ENCODE results near the gene SLC8A1.

The SLC8A1 gene

DNA sequence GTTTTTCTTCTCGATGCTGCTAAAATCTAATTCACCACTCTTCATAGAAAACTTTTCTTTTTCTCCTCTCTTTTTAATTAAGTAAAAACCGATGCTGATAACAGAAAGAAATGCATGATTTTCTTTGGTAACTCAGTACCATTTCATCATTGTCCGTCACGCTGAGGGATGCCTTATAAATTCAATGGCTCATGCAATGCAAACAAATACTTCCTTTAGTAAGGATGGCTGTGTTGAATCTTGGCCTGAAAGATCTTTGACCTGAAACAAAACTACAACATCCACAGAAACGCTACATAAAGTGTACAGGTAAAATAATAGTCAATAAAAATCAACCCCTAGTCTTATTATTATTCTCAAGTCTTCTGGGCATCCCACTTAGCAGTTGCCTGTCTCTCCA lies 261.4 kb downstream of the SLC8A1 start:
- H3K27me3 ChIP-seq (replicated peaks; ENCODE audit: control insufficient read depth, insufficient read depth, low read length) = no peaks in the 10 kb centered on the region
- no peak for DNase-seq (ENCODE audit: extremely low read depth, insufficient read length)
- H3K4me3 ChIP-seq (replicated peaks; ENCODE audit: low read depth, low read length) = no peak overlapping the region
- TF ChIP-seq, protein P1, sequence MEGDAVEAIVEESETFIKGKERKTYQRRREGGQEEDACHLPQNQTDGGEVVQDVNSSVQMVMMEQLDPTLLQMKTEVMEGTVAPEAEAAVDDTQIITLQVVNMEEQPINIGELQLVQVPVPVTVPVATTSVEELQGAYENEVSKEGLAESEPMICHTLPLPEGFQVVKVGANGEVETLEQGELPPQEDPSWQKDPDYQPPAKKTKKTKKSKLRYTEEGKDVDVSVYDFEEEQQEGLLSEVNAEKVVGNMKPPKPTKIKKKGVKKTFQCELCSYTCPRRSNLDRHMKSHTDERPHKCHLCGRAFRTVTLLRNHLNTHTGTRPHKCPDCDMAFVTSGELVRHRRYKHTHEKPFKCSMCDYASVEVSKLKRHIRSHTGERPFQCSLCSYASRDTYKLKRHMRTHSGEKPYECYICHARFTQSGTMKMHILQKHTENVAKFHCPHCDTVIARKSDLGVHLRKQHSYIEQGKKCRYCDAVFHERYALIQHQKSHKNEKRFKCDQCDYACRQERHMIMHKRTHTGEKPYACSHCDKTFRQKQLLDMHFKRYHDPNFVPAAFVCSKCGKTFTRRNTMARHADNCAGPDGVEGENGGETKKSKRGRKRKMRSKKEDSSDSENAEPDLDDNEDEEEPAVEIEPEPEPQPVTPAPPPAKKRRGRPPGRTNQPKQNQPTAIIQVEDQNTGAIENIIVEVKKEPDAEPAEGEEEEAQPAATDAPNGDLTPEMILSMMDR (IDR thresholded peaks at IDR 0.05; ENCODE audit: insufficient read depth, low read length, poor library complexity, severe bottlenecking) = no peak
- H3K36me3 ChIP-seq (ENCODE audit: control insufficient read depth, insufficient read depth, low read length) = no peaks in the 10 kb centered on the region

DNA sequence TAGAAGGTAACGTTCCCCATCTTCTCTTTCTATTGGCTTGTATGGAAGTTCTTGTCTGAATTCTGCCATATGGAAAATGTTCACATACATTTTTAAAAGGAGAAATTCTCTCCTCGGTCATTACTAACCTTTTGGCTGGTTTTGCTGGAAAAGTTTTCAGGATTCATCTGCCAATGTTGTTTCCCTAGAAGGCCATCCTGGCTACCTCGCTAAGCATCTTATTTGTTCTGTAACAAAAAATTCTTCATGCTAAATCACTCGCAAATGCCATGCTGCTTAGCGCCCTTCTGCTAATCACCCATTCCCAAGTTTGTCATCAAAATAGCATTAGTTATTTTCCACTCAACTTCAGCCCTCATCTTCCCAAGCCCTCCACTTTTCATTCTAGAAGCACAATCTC lies 262.0 kb downstream of the SLC8A1 start:
- Histone ChIP-seq H3K36me3 (ENCODE audit: control insufficient read depth, insufficient read depth, low read length) (no peaks in the 10 kb centered on the region), H3K4me3 (replicated peaks; ENCODE audit: low read depth, low read length) (no peak overlapping the region), H3K27me3 (replicated peaks; ENCODE audit: control insufficient read depth, insufficient read depth, low read length) (no peaks in the 10 kb centered on the region)
- DNase-seq (ENCODE audit: extremely low read depth, insufficient read length) = no peak
- TF ChIP-seq, protein P1 (IDR thresholded peaks at IDR 0.05; ENCODE audit: insufficient read depth, low read length, poor library complexity, severe bottlenecking) = no peak

DNA sequence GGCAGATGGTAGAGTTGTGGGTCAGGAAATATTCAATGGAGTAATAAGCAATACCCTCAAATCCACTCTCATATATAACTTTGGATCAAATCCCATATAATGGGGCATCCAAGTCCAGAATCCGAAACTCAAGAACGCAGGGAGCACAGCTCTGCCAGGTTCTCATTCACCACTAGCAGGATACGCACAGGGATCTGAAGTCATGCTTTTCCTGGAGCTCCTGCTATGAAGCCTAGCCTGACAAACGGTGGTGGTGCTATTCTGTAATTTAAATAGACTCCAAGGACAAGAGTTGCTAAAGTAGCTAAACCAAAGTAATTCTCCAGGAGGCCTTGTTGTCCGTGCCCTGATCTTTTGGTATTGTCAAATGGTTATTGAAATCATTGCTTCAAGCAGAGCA lies 264.8 kb downstream of the SLC8A1 start:
- DNase-seq (ENCODE audit: extremely low read depth, insufficient read length) = no peak
- H3K4me3 ChIP-seq (replicated peaks; ENCODE audit: low read depth, low read length) = no peak overlapping the region
- H3K36me3 ChIP-seq (ENCODE audit: control insufficient read depth, insufficient read depth, low read length) = no peaks in the 10 kb centered on the region
- TF ChIP-seq, protein P1 (IDR thresholded peaks at IDR 0.05; ENCODE audit: insufficient read depth, low read length, poor library complexity, severe bottlenecking) = no peak
- no peaks in the 10 kb centered on the region for H3K27me3 ChIP-seq (replicated peaks; ENCODE audit: control insufficient read depth, insufficient read depth, low read length)

DNA sequence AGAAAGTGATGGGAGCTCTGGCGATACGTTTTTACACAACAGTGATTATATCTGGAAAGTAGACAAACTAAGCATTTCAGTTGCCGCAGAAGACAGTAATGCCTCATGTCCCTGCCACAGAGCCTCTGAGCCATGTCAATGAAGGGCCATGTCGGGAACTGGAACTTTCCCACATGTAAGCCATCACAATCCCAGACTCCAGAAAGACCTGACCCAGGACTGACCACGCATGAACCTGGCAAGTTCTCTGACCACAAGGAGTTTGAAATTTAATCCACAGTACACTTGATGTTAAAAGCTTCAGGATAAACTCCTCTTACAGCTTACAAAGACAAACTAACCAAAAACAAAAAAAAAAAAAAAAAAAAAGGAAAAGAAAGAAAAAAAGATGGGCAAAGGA lies 267.3 kb downstream of the SLC8A1 start:
- no peak for DNase-seq (ENCODE audit: extremely low read depth, insufficient read length)
- Histone ChIP-seq H3K36me3 (ENCODE audit: control insufficient read depth, insufficient read depth, low read length) (no peaks in the 10 kb centered on the region), H3K27me3 (replicated peaks; ENCODE audit: control insufficient read depth, insufficient read depth, low read length) (no peaks in the 10 kb centered on the region), H3K4me3 (replicated peaks; ENCODE audit: low read depth, low read length) (no peak overlapping the region)
- TF ChIP-seq, protein P1 (IDR thresholded peaks at IDR 0.05; ENCODE audit: insufficient read depth, low read length, poor library complexity, severe bottlenecking) = no peak

DNA sequence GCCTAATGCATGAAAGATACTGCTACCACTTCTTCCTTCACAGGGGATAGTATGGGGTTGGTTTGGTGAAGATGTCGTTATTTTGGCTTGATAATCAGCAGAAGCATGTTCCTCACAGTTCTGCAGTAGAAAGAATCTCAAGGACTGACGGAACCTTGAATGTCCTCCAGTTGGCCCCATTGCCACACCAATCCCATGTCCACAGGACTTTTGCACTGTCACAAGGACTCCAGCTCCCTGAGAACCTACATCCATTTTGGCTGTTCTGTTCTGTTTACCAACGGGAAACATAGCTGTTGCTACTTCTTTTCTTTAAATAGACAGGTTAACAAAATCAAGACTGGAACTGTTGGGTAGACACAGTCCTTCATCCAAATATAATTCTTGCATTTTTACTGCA lies 270.0 kb downstream of the SLC8A1 start:
- DNase-seq (ENCODE audit: extremely low read depth, insufficient read length) = no peak
- Histone ChIP-seq H3K27me3 (replicated peaks; ENCODE audit: control insufficient read depth, insufficient read depth, low read length) (no peaks in the 10 kb centered on the region), H3K36me3 (ENCODE audit: control insufficient read depth, insufficient read depth, low read length) (no peaks in the 10 kb centered on the region), H3K4me3 (replicated peaks; ENCODE audit: low read depth, low read length) (no peak overlapping the region)
- TF ChIP-seq, protein P1 (IDR thresholded peaks at IDR 0.05; ENCODE audit: insufficient read depth, low read length, poor library complexity, severe bottlenecking) = no peak

DNA sequence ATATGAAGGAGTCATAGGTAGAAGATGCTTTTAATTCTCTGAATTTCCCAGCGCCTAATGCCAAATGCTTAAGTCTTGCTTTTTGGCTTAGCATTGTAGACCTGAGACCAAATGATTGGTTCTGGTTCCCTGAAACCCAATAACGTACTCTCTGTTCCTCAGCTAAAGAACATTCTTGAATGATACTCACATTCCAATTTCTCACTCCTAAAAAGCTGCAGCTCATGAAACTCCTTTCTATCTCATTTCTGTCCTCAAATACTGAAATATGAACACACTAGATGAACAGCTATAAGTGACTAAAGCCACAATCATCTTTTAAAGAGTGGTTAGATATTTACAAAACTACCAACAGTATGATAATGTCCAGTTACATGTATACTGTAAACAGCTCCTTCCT lies 272.1 kb downstream of the SLC8A1 start:
- Histone ChIP-seq H3K27me3 (replicated peaks; ENCODE audit: control insufficient read depth, insufficient read depth, low read length) (no peaks in the 10 kb centered on the region), H3K4me3 (replicated peaks; ENCODE audit: low read depth, low read length) (no peak overlapping the region), H3K36me3 (ENCODE audit: control insufficient read depth, insufficient read depth, low read length) (no peaks in the 10 kb centered on the region)
- TF ChIP-seq, protein P1 (IDR thresholded peaks at IDR 0.05; ENCODE audit: insufficient read depth, low read length, poor library complexity, severe bottlenecking) = no peak
- no peak for DNase-seq (ENCODE audit: extremely low read depth, insufficient read length)
